BLaER1 treated with 17β-estradiol and CSF1 and Interleukin-3, amounts not matched to agents 10 nM and 100 nM (cell line): ENCODE results near the gene SOX12.
A peak's percentile ranks its signal among the peaks of the same experiment; 100 is the strongest.

Experiments used
- H3K27ac ChIP-seq, 11 experiments: shearing (Covaris generic); formaldehyde crosslinking; 2 replicates each; pipeline ENCODE4 v1.8.1; 2022
- H3K27me3 ChIP-seq, 11 experiments: shearing (Covaris generic); formaldehyde crosslinking; 2 replicates each; pipeline ENCODE4 v1.8.1; 2022
- H3K36me3 ChIP-seq, 11 experiments: shearing (Covaris generic); formaldehyde crosslinking; 2 replicates each; pipeline ENCODE4 v1.8.1; 2022
- H3K4me1 ChIP-seq, 10 experiments: shearing (Covaris generic); formaldehyde crosslinking; 2 replicates each; pipeline ENCODE4 v1.8.1; 2022
- H3K4me2 ChIP-seq, 11 experiments: shearing (Covaris generic); formaldehyde crosslinking; 2 replicates each; pipeline ENCODE4 v1.8.1; 2022
- H3K4me3 ChIP-seq, 10 experiments: shearing (Covaris generic); formaldehyde crosslinking; 2 replicates each; pipeline ENCODE4 v1.8.1; 2022
- H3K9ac ChIP-seq, 11 experiments: shearing (Covaris generic); formaldehyde crosslinking; 2 replicates each; pipeline ENCODE4 v1.8.1; 2022
- H3K9me3 ChIP-seq, 11 experiments: shearing (Covaris generic); formaldehyde crosslinking; replicated peaks in 1 of 11; 2 replicates each; pipeline ENCODE4 v1.8.1; 2022
- H4K20me1 ChIP-seq, 11 experiments: shearing (Covaris generic); formaldehyde crosslinking; 2 replicates each; pipeline ENCODE4 v1.8.1; 2022
- Cebpa-rat ChIP-seq, 11 experiments: shearing (Covaris generic); IDR thresholded peaks; 2 replicates each; pipeline ENCODE4 v1.8.1; 2022

The SOX12 gene

DNA sequence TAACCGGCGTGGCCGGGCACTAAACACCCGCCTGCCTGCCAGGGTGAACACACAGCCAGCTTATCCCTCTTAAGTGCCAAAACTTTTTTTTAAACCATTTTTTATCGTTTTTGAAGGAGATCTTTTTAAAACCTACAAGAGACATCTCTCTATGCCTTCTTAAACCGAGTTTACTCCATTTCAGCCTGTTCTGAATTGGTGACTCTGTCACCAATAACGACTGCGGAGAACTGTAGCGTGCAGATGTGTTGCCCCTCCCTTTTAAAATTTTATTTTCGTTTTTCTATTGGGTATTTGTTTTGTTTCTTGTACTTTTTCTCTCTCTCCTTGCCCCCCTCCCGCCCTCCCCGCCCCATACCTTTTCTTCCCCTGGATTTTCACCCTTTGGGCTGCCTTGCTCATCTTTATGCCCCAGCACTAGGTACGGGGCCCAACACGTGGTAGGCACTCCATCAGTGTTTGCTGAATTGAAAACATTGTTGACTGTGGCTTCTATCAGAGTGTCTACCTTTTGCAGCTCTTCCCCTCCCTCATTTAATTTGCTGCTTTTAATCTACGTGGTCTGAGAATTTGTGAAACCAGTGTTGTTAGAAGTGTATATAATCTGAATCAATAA lies 26.5 kb upstream of the SOX12 start:
- Histone ChIP-seq H3K27ac (peak overlapping the region; percentile 98 to 100 (median 100)), H4K20me1 (peaks cover 28 to 54% (median 35%) of the 10 kb centered on the region in 11 experiments; a peak in 21 of 22 replicates), H3K4me3 (peak overlapping the region; percentile 84 to 99 (median 95)), H3K4me1 (peaks cover 39 to 58% (median 53%) of the 10 kb centered on the region in 10 experiments), H3K27me3 (no peaks in the 10 kb centered on the region), H3K9me3 (peaks cover 0 to 10% (median 0%) of the 10 kb centered on the region in 11 experiments; a peak in 5 of 22 replicates), H3K9ac (peak overlapping the region; percentile 98 to 100 (median 100)), H3K4me2 (peak overlapping the region; percentile 81 to 99 (median 96)), H3K36me3 (peaks cover 6 to 36% (median 23%) of the 10 kb centered on the region in 11 experiments; a peak in 17 of 22 replicates)
- TF ChIP-seq Cebpa-rat (IDR thresholded peaks at IDR 0.05): no peak

GRCh38 chr20:300345-300990 lies 24.9 kb upstream of the SOX12 start:
- no peak for TF ChIP-seq Cebpa-rat (IDR thresholded peaks at IDR 0.05)
- Histone ChIP-seq H3K9me3 (peaks cover 0 to 10% (median 0%) of the 10 kb centered on the region in 11 experiments; a peak in 5 of 22 replicates), H3K4me1 (peaks cover 39 to 56% (median 51%) of the 10 kb centered on the region in 10 experiments), H3K27ac (0 out of 22 replicates have a peak overlapping the region, but pooled peaks of 1 of the 11 experiments have one; percentile 35), H3K36me3 (peaks cover 6 to 36% (median 23%) of the 10 kb centered on the region in 11 experiments; a peak in 17 of 22 replicates), H3K27me3 (no peaks in the 10 kb centered on the region), H4K20me1 (peaks cover 28 to 54% (median 35%) of the 10 kb centered on the region in 11 experiments; a peak in 21 of 22 replicates), H3K9ac (peak overlapping the region in 4 of 11 experiments; percentile 36 to 100 (median 98); a peak in 3 of 22 replicates), H3K4me3 (peak overlapping the region; percentile 84 to 99 (median 95); a peak in 16 of 20 replicates), H3K4me2 (peak overlapping the region; percentile 81 to 99 (median 96))

GRCh38 chr20:301886-302848 lies 23.2 kb upstream of the SOX12 start:
- peaks cover 6 to 36% (median 23%) of the 10 kb centered on the region in 11 experiments; a peak in 17 of 22 replicates for H3K36me3 ChIP-seq
- H3K9me3 ChIP-seq: peaks cover 0 to 10% (median 0%) of the 10 kb centered on the region in 11 experiments; a peak in 5 of 22 replicates
- no peak overlapping the region for H3K4me3 ChIP-seq
- H3K27me3 ChIP-seq: no peaks in the 10 kb centered on the region
- TF ChIP-seq Cebpa-rat (IDR thresholded peaks at IDR 0.05): no peak
- H4K20me1 ChIP-seq: peaks cover 28 to 54% (median 35%) of the 10 kb centered on the region in 11 experiments; a peak in 21 of 22 replicates
- peaks cover 29 to 44% (median 37%) of the 10 kb centered on the region in 10 experiments for H3K4me1 ChIP-seq
- peak overlapping the region in 8 of 11 experiments; percentile 3 to 99 (median 27); a peak in 10 of 22 replicates for H3K4me2 ChIP-seq
- H3K9ac ChIP-seq: no peak overlapping the region
- no peak overlapping the region for H3K27ac ChIP-seq

- H3K9ac ChIP-seq: no peak overlapping the region
- no peaks in the 10 kb centered on the region for H3K27me3 ChIP-seq
- H3K36me3 ChIP-seq: peaks cover 0 to 19% (median 12%) of the 10 kb centered on the region in 11 experiments; a peak in 13 of 22 replicates
- no peak for TF ChIP-seq Cebpa-rat (IDR thresholded peaks at IDR 0.05)
- H4K20me1 ChIP-seq: peaks cover 6 to 27% (median 15%) of the 10 kb centered on the region in 11 experiments; a peak in 18 of 22 replicates
- peaks cover 0 to 5% (median 0%) of the 10 kb centered on the region in 11 experiments; a peak in 2 of 22 replicates for H3K9me3 ChIP-seq
- no peak overlapping the region for H3K4me3 ChIP-seq
- H3K27ac ChIP-seq: no peak overlapping the region
- H3K4me2 ChIP-seq: no peak overlapping the region
- peaks cover 23 to 39% (median 32%) of the 10 kb centered on the region in 10 experiments; a peak in 19 of 20 replicates for H3K4me1 ChIP-seq
These were observed 19.6 kb upstream of the SOX12 start for GRCh38 chr20:305745-306144.

DNA sequence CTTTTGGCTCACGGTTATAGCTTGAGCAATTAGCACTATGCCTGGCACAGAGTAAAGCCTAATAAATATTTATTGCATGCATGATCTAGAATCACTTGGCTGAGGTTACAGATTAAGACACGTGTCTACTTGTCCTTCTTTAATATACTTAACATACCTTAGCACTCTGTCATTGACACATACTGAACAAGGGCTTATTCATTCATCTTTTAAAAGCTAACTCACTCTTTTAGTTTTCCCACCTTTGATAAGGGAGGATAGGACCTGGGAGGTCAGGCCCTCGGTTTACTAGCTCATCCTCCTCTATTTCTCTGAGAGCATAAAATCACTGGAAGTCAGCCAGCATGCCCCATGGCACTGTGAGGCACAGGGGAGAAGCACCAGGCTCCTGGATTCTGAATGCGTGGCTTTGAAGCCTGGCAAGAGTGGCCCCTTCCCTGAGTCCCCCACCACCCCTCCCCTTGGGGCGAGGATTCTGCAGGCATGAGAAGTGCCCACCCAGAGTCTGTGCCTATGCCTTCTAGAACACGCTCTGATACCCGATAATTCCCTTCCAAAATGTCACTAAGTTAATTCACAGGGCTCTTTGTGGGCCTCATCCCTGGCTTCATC lies 16.8 kb upstream of the SOX12 start:
- Histone ChIP-seq H3K27ac (no peak overlapping the region), H3K4me1 (peaks cover 11 to 30% (median 17%) of the 10 kb centered on the region in 10 experiments; a peak in 19 of 20 replicates), H3K9me3 (peaks cover 0 to 5% (median 0%) of the 10 kb centered on the region in 11 experiments; a peak in 2 of 22 replicates), H3K27me3 (no peaks in the 10 kb centered on the region), H4K20me1 (no peaks in the 10 kb centered on the region; a peak in 1 of 22 replicates), H3K9ac (no peak overlapping the region), H3K4me2 (no peak overlapping the region), H3K4me3 (no peak overlapping the region), H3K36me3 (no peaks in the 10 kb centered on the region)
- no peak for TF ChIP-seq Cebpa-rat (IDR thresholded peaks at IDR 0.05)

GRCh38 chr20:309306-309840 lies 16.0 kb upstream of the SOX12 start:
- no peaks in the 10 kb centered on the region; a peak in 1 of 22 replicates for H4K20me1 ChIP-seq
- no peaks in the 10 kb centered on the region for H3K27me3 ChIP-seq
- no peak for TF ChIP-seq Cebpa-rat (IDR thresholded peaks at IDR 0.05)
- no peaks in the 10 kb centered on the region for H3K36me3 ChIP-seq
- peak overlapping the region in 10 of 11 experiments; percentile 41 to 74 (median 58); a peak in 17 of 22 replicates for H3K4me2 ChIP-seq
- no peak overlapping the region for H3K9ac ChIP-seq
- H3K9me3 ChIP-seq: peaks cover 0 to 5% (median 0%) of the 10 kb centered on the region in 11 experiments; a peak in 2 of 22 replicates
- H3K27ac ChIP-seq: 0 out of 22 replicates have a peak overlapping the region, but pooled peaks of 1 of the 11 experiments have one; percentile 10
- no peak overlapping the region for H3K4me3 ChIP-seq
- H3K4me1 ChIP-seq: peaks cover 14 to 37% (median 21%) of the 10 kb centered on the region in 10 experiments; a peak in 19 of 20 replicates

DNA sequence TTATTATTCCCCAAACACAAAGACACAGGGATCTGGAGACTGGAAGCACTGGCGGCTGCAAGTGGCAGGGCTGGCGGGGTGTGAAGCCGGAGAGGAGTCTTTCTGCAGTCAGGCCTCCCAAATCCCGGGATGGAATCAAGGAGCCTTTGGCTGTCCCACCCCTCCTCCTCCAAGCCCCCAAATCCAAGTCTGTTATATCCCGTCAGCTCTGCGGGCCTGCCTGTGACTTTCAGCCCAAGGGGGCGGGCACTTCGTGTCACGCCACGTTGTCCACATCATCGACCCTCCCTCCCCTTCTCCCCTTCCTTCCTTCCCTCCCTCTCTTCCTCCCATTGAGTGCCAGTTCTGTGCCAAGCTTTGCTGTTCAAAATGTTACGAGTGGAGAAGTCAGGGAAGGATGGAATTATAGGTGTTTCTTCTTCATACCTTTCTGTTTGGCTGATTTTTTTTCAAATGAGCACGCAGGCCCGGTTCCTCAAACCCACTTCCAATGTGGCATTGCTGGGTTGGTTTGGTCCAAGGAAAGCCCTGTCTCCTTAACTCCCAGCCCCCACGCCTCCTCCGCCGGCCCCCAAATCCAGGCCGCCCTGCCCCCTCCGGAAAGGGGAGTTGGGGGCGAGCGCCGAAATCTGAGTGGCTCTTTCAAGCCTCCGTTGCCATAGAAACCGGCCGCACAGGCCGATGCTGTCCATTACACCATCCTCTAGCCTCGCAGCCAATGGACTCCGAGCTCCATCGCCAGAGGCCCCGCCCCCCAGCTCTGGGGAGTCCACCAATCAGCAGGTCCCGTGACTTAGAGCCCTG lies 15.3 kb upstream of the SOX12 start:
- peak overlapping the region; percentile 41 to 74 (median 54) for H3K4me2 ChIP-seq
- no peaks in the 10 kb centered on the region for H4K20me1 ChIP-seq
- H3K27ac ChIP-seq: 0 out of 22 replicates have a peak overlapping the region, but pooled peaks of 1 of the 11 experiments have one; percentile 10
- H3K4me1 ChIP-seq: peaks cover 14 to 37% (median 21%) of the 10 kb centered on the region in 10 experiments; a peak in 19 of 20 replicates
- peak overlapping the region in 5 of 10 experiments; percentile 11 to 51 (median 27); a peak in 7 of 20 replicates for H3K4me3 ChIP-seq
- TF ChIP-seq Cebpa-rat (IDR thresholded peaks at IDR 0.05): no peak
- no peaks in the 10 kb centered on the region for H3K36me3 ChIP-seq
- H3K9ac ChIP-seq: no peak overlapping the region
- H3K9me3 ChIP-seq: peaks cover 0 to 5% (median 0%) of the 10 kb centered on the region in 11 experiments; a peak in 2 of 22 replicates
- no peaks in the 10 kb centered on the region for H3K27me3 ChIP-seq
